Neural cell (in vitro differentiated cells): ENCODE data around the gene LPP. TPM values are rescaled to one million over a fixed set of nuclear protein-coding genes. Genes with fewer than 3 reads are reported as not detected.

Experiments used
- H2AFZ ChIP-seq: fragments of 200-600, 300-800 bp; sonication (generic), shearing (Covaris generic); 2 replicates; pipeline ENCODE4 v1.6.0; 2014; ENCODE audit warnings: low read depth, mild to moderate bottlenecking, antibody characterized with exemption, low read length, moderate library complexity
- H3F3A ChIP-seq: fragments of 200-600 bp; shearing (Covaris generic); 2 replicates; pipeline ENCODE4 v1.6.1; 2016; ENCODE audit warnings: mild to moderate bottlenecking, moderate library complexity, mixed read lengths, antibody characterized with exemption, low read length; ENCODE audit not compliant: insufficient read depth, poor library complexity, severe bottlenecking
- H3K27ac ChIP-seq: fragments of 200-600, 300-800 bp; sonication (generic), shearing (Covaris generic); 2 replicates; pipeline ENCODE4 v1.5.1; 2014; ENCODE audit warnings: mild to moderate bottlenecking, low read length, moderate library complexity
- H3K27me3 ChIP-seq: fragments of 300-800, 200-600 bp; sonication (generic), shearing (Covaris generic); 2 replicates; pipeline ENCODE4 v1.6.0; 2014; ENCODE audit warnings: mild to moderate bottlenecking, low read depth, low read length, moderate library complexity; ENCODE audit not compliant: insufficient read depth
- H3K36me3 ChIP-seq: fragments of 300-800, 200-600 bp; sonication (generic), shearing (Covaris generic); 2 replicates; pipeline ENCODE4 v1.5.1; 2014; ENCODE audit warnings: mild to moderate bottlenecking, antibody characterized with exemption, low read length, moderate library complexity; ENCODE audit not compliant: insufficient read depth
- H3K4me2 ChIP-seq: fragments of 300-800, 200-600 bp; sonication (generic), shearing (Covaris generic); 2 replicates; pipeline ENCODE4 v1.6.0; 2014; ENCODE audit warnings: mild to moderate bottlenecking, low read length
- H3K4me3 ChIP-seq: fragments of 300-800, 200-600 bp; sonication (generic), shearing (Covaris generic); 2 replicates; pipeline ENCODE4 v1.5.1; 2014; ENCODE audit warnings: mild to moderate bottlenecking, low read length, moderate library complexity
- H3K79me2 ChIP-seq: fragments of 200-600 bp; shearing (Covaris generic); replicated peaks from 2 replicates; pipeline ENCODE4 v1.6.0; 2014; ENCODE audit warnings: mild to moderate bottlenecking, low read length, moderate library complexity; ENCODE audit not compliant: insufficient read depth
- H3K9ac ChIP-seq: fragments of 300-800, 200-600 bp; sonication (generic), shearing (Covaris generic); 2 replicates; pipeline ENCODE4 v1.6.1; 2016; ENCODE audit warnings: mild to moderate bottlenecking, low read length, mixed read lengths
- H3K9me2 ChIP-seq: fragments of 200-600 bp; shearing (Covaris generic); 2 replicates; pipeline ENCODE4 v1.6.1; 2016; ENCODE audit warnings: mild to moderate bottlenecking, low read length, mixed read lengths; ENCODE audit not compliant: insufficient read depth
- H3K9me3 ChIP-seq: fragments of 200-600, 300-800 bp; sonication (generic), shearing (Covaris generic); 2 replicates; pipeline ENCODE4 v1.6.1; 2016; ENCODE audit warnings: mild to moderate bottlenecking, mixed run types, low read length, moderate library complexity, mixed read lengths
- H4K20me1 ChIP-seq: fragments of 200-600 bp; shearing (Covaris generic); 2 replicates; pipeline ENCODE4 v1.6.1; 2016; ENCODE audit warnings: mild to moderate bottlenecking, mixed run types; ENCODE audit not compliant: insufficient read depth
- CTCF ChIP-seq: fragments of 450-650 bp; IDR thresholded peaks from 2 replicates; pipeline ENCODE4 v1.5.1; 2014; ENCODE audit warnings: antibody characterized with exemption, mild to moderate bottlenecking, moderate library complexity; ENCODE audit not compliant: poor library complexity, severe bottlenecking
- EP300 ChIP-seq: fragments of 450-650 bp; conservative IDR thresholded peaks from 2 replicates; pipeline ENCODE4 v1.6.1; 2014; ENCODE audit warnings: antibody characterized with exemption, mild to moderate bottlenecking, moderate library complexity; ENCODE audit not compliant: poor library complexity, severe bottlenecking
- EZH2 ChIP-seq: fragments of 200-600, 300-800 bp; shearing (Covaris generic), sonication (generic); IDR thresholded peaks from 2 replicates; pipeline ENCODE4 v1.6.1; 2014; ENCODE audit warnings: antibody characterized with exemption, low read length, borderline replicate concordance, mild to moderate bottlenecking; ENCODE audit not compliant: insufficient read depth, poor library complexity, severe bottlenecking
- MXI1 ChIP-seq: fragments of 450-650 bp; conservative IDR thresholded peaks from 2 replicates; pipeline ENCODE4 v1.6.1; 2014; ENCODE audit warnings: antibody characterized with exemption, mild to moderate bottlenecking; ENCODE audit not compliant: poor library complexity, severe bottlenecking
- POLR2AphosphoS5 ChIP-seq: IDR thresholded peaks from 2 replicates; pipeline ENCODE4 v1.6.1; 2012
- RAD21 ChIP-seq: fragments of 450-650 bp; conservative IDR thresholded peaks from 2 replicates; pipeline ENCODE4 v1.6.1; 2014; ENCODE audit warnings: antibody characterized with exemption, mild to moderate bottlenecking, moderate library complexity
- REST ChIP-seq: IDR thresholded peaks from 2 replicates; pipeline ENCODE4 v1.6.1; 2012; ENCODE audit warnings: borderline replicate concordance
- SMC3 ChIP-seq: fragments of 450-650 bp; conservative IDR thresholded peaks from 2 replicates; pipeline ENCODE4 v1.6.1; 2014; ENCODE audit warnings: antibody characterized with exemption, mild to moderate bottlenecking, moderate library complexity; ENCODE audit not compliant: poor library complexity
- TAF1 ChIP-seq: IDR thresholded peaks from 2 replicates; pipeline ENCODE4 v1.6.1; 2012; ENCODE audit warnings: low read depth
- polyA plus RNA-seq: library from polyadenylated mRNA; depleted of rRNA; stranded (reverse); fragments of >200 nt; gene quantifications from 2 replicates; pipeline ENCODE4 v1.2.3, GENCODE V29; 2014

Gene LPP
- polyA plus RNA-seq, 1 donor from 2014 or later: 3.0 TPM

- no peaks in the 10 kb centered on the region for H4K20me1 ChIP-seq
- TF ChIP-seq TAF1 (no peak), RAD21 (no peak), EZH2 (no peak), POLR2AphosphoS5 (no peak), MXI1 (no peak), REST (no peak), CTCF (no peak), EP300 (no peak), SMC3 (no peak)
- H3K4me2 ChIP-seq: no peak overlapping the region
- no peak overlapping the region for H2AFZ ChIP-seq
- no peaks in the 10 kb centered on the region for H3F3A ChIP-seq
- no peaks in the 10 kb centered on the region for H3K9me2 ChIP-seq
- H3K36me3 ChIP-seq: no peaks in the 10 kb centered on the region
- H3K79me2 ChIP-seq: no peaks in the 10 kb centered on the region
- no peak overlapping the region for H3K4me3 ChIP-seq
- no peaks in the 10 kb centered on the region for H3K27me3 ChIP-seq
- H3K9ac ChIP-seq: no peak overlapping the region
- no peak overlapping the region for H3K27ac ChIP-seq
- no peaks in the 10 kb centered on the region for H3K9me3 ChIP-seq
Measured at GRCh38 chr3:188309437-188310269, 155.7 kb downstream of the LPP start.

- TF ChIP-seq POLR2AphosphoS5 (no peak), EZH2 (no peak), CTCF (no peak), MXI1 (no peak), REST (no peak), TAF1 (no peak), RAD21 (no peak), SMC3 (no peak)
- Histone ChIP-seq H2AFZ (no peak overlapping the region), H3K36me3 (no peaks in the 10 kb centered on the region), H3K9me3 (no peaks in the 10 kb centered on the region), H3K9me2 (no peaks in the 10 kb centered on the region), H4K20me1 (no peaks in the 10 kb centered on the region), H3K4me2 (no peak overlapping the region), H3K9ac (no peak overlapping the region), H3F3A (no peaks in the 10 kb centered on the region), H3K27me3 (no peaks in the 10 kb centered on the region), H3K79me2 (no peaks in the 10 kb centered on the region), H3K4me3 (no peak overlapping the region), H3K27ac (no peak overlapping the region)
Measured at GRCh38 chr3:188310270-188310710, 156.3 kb downstream of the LPP start.
